Common myeloid progenitor, CD34-positive (primary cell): Measurements from ENCODE around the gene PDE5A.

Experiments
- CTCF ChIA-PET: fragments of 350-600 bp; sonication (Branson Sonifier 250); formaldehyde crosslinking; loops from one replicate; lab custom pipeline; 2021; ENCODE audit warnings: antibody characterized with exemption; lab: Charles Lee
- POLR2A ChIA-PET: fragments of 350-600 bp; sonication (Branson Sonifier 250); formaldehyde crosslinking; loops from one replicate; lab custom pipeline; 2021; ENCODE audit warnings: antibody characterized with exemption; lab: Charles Lee
- DNase-seq, 3 donors: peaks; one replicate each; pipeline versions ENCODE4 v3.0.0 to v3.0.0-alpha.2; 2013
- H3K27ac ChIP-seq, 2 experiments: 1 replicate in 1 of 2; 2 replicates in 1 of 2; pipeline ENCODE4 v1.7.0; 2013; ENCODE audit warnings: inconsistent platforms in 2 of 2, low read length in 2 of 2, mild to moderate bottlenecking in 2 of 2, low read depth in 1 of 2, moderate library complexity in 1 of 2; ENCODE audit not compliant: severe bottlenecking in 2 of 2, insufficient read depth in 1 of 2, poor library complexity in 1 of 2
- H3K27me3 ChIP-seq, 5 experiments: replicated peaks in 2 of 5; 1 replicate in 3 of 5; 2 replicates in 2 of 5; pipeline versions ENCODE4 v1.6.1 to v1.7.0; 2013; ENCODE audit warnings: low read length in 4 of 5, mild to moderate bottlenecking in 2 of 5, moderate library complexity in 2 of 5, inconsistent platforms in 1 of 5; ENCODE audit not compliant: insufficient read depth in 5 of 5, control insufficient read depth in 4 of 5
- H3K36me3 ChIP-seq, 4 experiments: 1 replicate in 2 of 4; 2 replicates in 2 of 4; pipeline versions ENCODE4 v1.6.1 to v1.7.0; 2013; ENCODE audit warnings: low read length in 3 of 4, control low read depth in 1 of 4, mild to moderate bottlenecking in 1 of 4; ENCODE audit not compliant: control insufficient read depth in 4 of 4, insufficient read depth in 4 of 4
- H3K4me1 ChIP-seq, 4 experiments: 1 replicate in 3 of 4; 2 replicates in 1 of 4; pipeline versions ENCODE4 v1.6.1 to v1.7.1; 2013; ENCODE audit warnings: low read length in 3 of 4, mild to moderate bottlenecking in 3 of 4, control low read depth in 1 of 4, inconsistent platforms in 1 of 4, moderate library complexity in 1 of 4; ENCODE audit not compliant: control insufficient read depth in 4 of 4, insufficient read depth in 4 of 4; ENCODE audit errors: control extremely low read depth in 1 of 4
- H3K4me3 ChIP-seq, 7 experiments: 1 replicate in 4 of 7; 2 replicates in 3 of 7; pipeline versions ENCODE4 v1.5.1 to v1.7.0; 2013; ENCODE audit warnings: mild to moderate bottlenecking in 7 of 7, low read length in 6 of 7, moderate library complexity in 6 of 7, inconsistent platforms in 2 of 7, low read depth in 2 of 7, control low read depth in 1 of 7; ENCODE audit not compliant: insufficient read depth in 4 of 7, control insufficient read depth in 1 of 7; ENCODE audit errors: extremely low read depth in 1 of 7
- H3K9me3 ChIP-seq, 5 experiments: 1 replicate in 4 of 5; 2 replicates in 1 of 5; pipeline versions ENCODE4 v1.6.1 to v1.7.1; 2013; ENCODE audit warnings: low read length in 4 of 5, mild to moderate bottlenecking in 2 of 5, inconsistent platforms in 1 of 5, low read depth in 1 of 5, moderate library complexity in 1 of 5; ENCODE audit not compliant: control insufficient read depth in 4 of 5, insufficient read depth in 2 of 5; ENCODE audit errors: control extremely low read depth in 1 of 5
- WGBS: methylation state at CpG from one replicate; pipeline ENCODE4 v1.1.5; 2013; ENCODE audit not compliant: insufficient coverage; 5-methylcytosine and 5-hydroxymethylcytosine counted together

The PDE5A gene

GRCh38 chr4:119657111-119657611, 28.6 kb upstream of the PDE5A start:
- no peak for DNase-seq
- H3K4me1 ChIP-seq: no peaks in the 10 kb centered on the region
- no peaks in the 10 kb centered on the region for H3K9me3 ChIP-seq
- ChIA-PET CTCF (no interaction called here), POLR2A (no interaction called here)
- H3K27me3 ChIP-seq: peaks cover 0 to 4% (median 0%) of the 10 kb centered on the region in 5 experiments
- no peak overlapping the region for H3K4me3 ChIP-seq
- no peak overlapping the region for H3K27ac ChIP-seq
- no peaks in the 10 kb centered on the region for H3K36me3 ChIP-seq

DNA sequence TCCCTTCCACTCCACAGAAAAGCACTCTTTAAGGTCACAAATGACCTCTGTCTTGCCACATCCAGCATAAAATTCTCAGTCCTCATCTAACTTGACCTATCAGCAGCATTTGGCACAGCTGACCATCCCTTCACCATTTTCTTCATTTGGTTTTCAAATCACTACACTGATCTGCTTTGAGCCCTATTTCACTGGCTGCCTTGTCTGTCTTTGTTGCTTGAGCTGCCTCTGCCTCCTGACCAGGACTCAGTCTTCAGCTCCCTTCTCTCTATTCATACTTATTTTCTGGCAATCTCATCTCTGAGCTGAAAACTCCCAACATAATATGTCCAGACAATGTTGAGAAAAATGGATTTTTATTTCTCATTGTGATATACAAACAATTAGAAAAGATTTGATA, 27.7 kb upstream of the PDE5A start:
- H3K4me1 ChIP-seq: no peaks in the 10 kb centered on the region
- no peak overlapping the region for H3K27ac ChIP-seq
- ChIA-PET POLR2A (interaction anchor here (0.6 kb wide), 1 partner anchor 13 kb away, joined by 4 read pairs; no protein-coding TSS in a partner anchor), CTCF (no interaction called here)
- no peaks in the 10 kb centered on the region for H3K9me3 ChIP-seq
- no peaks in the 10 kb centered on the region for H3K36me3 ChIP-seq
- H3K27me3 ChIP-seq: peaks cover 0 to 4% (median 0%) of the 10 kb centered on the region in 5 experiments
- H3K4me3 ChIP-seq: no peak overlapping the region
- no peak for DNase-seq

GRCh38 chr4:119655111-119655837, 26.7 kb upstream of the PDE5A start:
- DNase-seq: no peak
- peaks cover 0 to 4% (median 0%) of the 10 kb centered on the region in 5 experiments for H3K27me3 ChIP-seq
- H3K36me3 ChIP-seq: no peaks in the 10 kb centered on the region
- no peaks in the 10 kb centered on the region for H3K4me1 ChIP-seq
- ChIA-PET POLR2A (no interaction called here), CTCF (no interaction called here)
- no peaks in the 10 kb centered on the region for H3K9me3 ChIP-seq
- H3K4me3 ChIP-seq: no peak overlapping the region
- H3K27ac ChIP-seq: no peak overlapping the region
- WGBS: no CpG with 5 or more reads among the region's 4 CpGs

- Histone ChIP-seq H3K27me3 (peaks cover 0 to 4% (median 0%) of the 10 kb centered on the region in 5 experiments), H3K4me1 (no peaks in the 10 kb centered on the region), H3K9me3 (no peaks in the 10 kb centered on the region), H3K4me3 (no peak overlapping the region), H3K27ac (no peak overlapping the region), H3K36me3 (no peaks in the 10 kb centered on the region)
- ChIA-PET POLR2A (no interaction called here), CTCF (no interaction called here)
- 100% methylated on average over 1 of the region's 4 CpGs for WGBS
- DNase-seq: no peak
Observed at GRCh38 chr4:119653990-119654389, 25.4 kb upstream of the PDE5A start.

GRCh38 chr4:119652998-119653397, 24.4 kb upstream of the PDE5A start:
- no peaks in the 10 kb centered on the region for H3K4me1 ChIP-seq
- no CpG with 5 or more reads among the region's 1 CpG for WGBS
- POLR2A ChIA-PET: no interaction called here
- peaks cover 0 to 6% (median 1%) of the 10 kb centered on the region in 5 experiments for H3K27me3 ChIP-seq
- H3K9me3 ChIP-seq: no peaks in the 10 kb centered on the region
- DNase-seq: no peak
- no peaks in the 10 kb centered on the region for H3K36me3 ChIP-seq
- no peak overlapping the region for H3K4me3 ChIP-seq
- no peak overlapping the region for H3K27ac ChIP-seq
- CTCF ChIA-PET: no interaction called here

DNA sequence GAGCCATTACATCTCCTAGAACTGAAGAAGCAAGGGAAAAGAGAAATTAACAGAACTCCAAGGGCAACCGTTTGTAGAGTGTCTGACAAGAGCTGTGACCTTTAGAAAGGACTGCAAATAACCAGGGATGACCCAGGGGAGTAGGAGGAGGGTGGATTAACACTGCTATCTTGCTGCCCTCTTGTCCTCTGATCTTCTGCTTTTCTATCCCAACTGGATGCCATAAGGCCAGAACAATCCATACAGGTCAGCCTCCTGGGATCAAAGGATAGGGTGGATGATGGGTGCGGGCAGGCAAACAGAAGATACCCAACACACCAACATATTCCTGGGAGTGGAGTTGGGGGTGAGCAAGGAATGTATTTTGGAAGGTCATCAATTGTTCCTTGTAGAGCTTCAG, 19.8 kb upstream of the PDE5A start:
- ChIA-PET CTCF (no interaction called here), POLR2A (no interaction called here)
- Histone ChIP-seq H3K27me3 (peaks cover 0 to 4% (median 0%) of the 10 kb centered on the region in 5 experiments), H3K4me1 (no peaks in the 10 kb centered on the region), H3K9me3 (no peaks in the 10 kb centered on the region), H3K27ac (no peak overlapping the region), H3K36me3 (no peaks in the 10 kb centered on the region), H3K4me3 (no peak overlapping the region)
- WGBS: 100% methylated on average over 2 of the region's 2 CpGs
- no peak for DNase-seq

- Histone ChIP-seq H3K36me3 (no peaks in the 10 kb centered on the region), H3K4me1 (no peaks in the 10 kb centered on the region), H3K4me3 (no peak overlapping the region), H3K27ac (no peak overlapping the region), H3K27me3 (peaks cover 0 to 4% (median 0%) of the 10 kb centered on the region in 5 experiments), H3K9me3 (no peaks in the 10 kb centered on the region)
- DNase-seq: no peak
- POLR2A ChIA-PET: no interaction called here
- 88% methylated on average over 2 of the region's 3 CpGs for WGBS
- CTCF ChIA-PET: no interaction called here
Observed at GRCh38 chr4:119647558-119647957, 19.0 kb upstream of the PDE5A start.
